ENCODE measurements around the gene CFAP100.

- TF ChIP-seq MAX (IDR thresholded peaks at IDR 0.05; ENCODE audit: low read depth, low read length) (no peak), POLR2A (IDR thresholded peaks at IDR 0.05; ENCODE audit: low read depth, low read length) (no peak), SPI1 (IDR thresholded peaks at IDR 0.05; ENCODE audit: borderline replicate concordance, insufficient read depth, low read depth, low read length) (no peak), JUND (IDR thresholded peaks at IDR 0.05; ENCODE audit: low read depth, low read length) (no peak), GABPA (IDR thresholded peaks at IDR 0.05; ENCODE audit: low read depth) (no peak), YY1 (IDR thresholded peaks at IDR 0.05; ENCODE audit: low read depth, low read length) (no peak), CTCF (IDR thresholded peaks at IDR 0.05 in 2 of 3, conservative IDR thresholded peaks at IDR 0.05 in 1 of 3; ENCODE audit: control insufficient read depth in 2 of 3, extremely low read depth in 1 of 3, insufficient read depth in 1 of 3, low read depth in 3 of 3, low read length in 3 of 3) (no peak), RAD51 (IDR thresholded peaks at IDR 0.05) (no peak)
- TF ChIP-seq, protein P1, sequence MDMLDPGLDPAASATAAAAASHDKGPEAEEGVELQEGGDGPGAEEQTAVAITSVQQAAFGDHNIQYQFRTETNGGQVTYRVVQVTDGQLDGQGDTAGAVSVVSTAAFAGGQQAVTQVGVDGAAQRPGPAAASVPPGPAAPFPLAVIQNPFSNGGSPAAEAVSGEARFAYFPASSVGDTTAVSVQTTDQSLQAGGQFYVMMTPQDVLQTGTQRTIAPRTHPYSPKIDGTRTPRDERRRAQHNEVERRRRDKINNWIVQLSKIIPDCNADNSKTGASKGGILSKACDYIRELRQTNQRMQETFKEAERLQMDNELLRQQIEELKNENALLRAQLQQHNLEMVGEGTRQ (IDR thresholded peaks at IDR 0.05; ENCODE audit: borderline replicate concordance, low read depth, low read length), result no peak
- TF ChIP-seq, protein P2, sequence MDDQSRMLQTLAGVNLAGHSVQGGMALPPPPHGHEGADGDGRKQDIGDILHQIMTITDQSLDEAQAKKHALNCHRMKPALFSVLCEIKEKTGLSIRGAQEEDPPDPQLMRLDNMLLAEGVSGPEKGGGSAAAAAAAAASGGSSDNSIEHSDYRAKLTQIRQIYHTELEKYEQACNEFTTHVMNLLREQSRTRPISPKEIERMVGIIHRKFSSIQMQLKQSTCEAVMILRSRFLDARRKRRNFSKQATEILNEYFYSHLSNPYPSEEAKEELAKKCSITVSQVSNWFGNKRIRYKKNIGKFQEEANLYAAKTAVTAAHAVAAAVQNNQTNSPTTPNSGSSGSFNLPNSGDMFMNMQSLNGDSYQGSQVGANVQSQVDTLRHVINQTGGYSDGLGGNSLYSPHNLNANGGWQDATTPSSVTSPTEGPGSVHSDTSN (IDR thresholded peaks at IDR 0.05; ENCODE audit: insufficient replicate concordance, low read depth, low read length), result no peak
Observed at GRCh38 chr3:126477061-126477380, 82.3 kb downstream of the CFAP100 start.

All from GM12878 (cell line).